H7 (cell line): Measurements from ENCODE around the gene DIRAS1. TPM values are rescaled to one million over a fixed set of nuclear protein-coding genes. Genes with fewer than 3 reads are reported as not detected.
"Not testable (repeated sequence)": the region's sequence is repeated elsewhere in the genome, so short reads cannot be mapped to it uniquely, and the experiment has no call there.

Source experiments
- DNase-seq: peaks from one replicate; pipeline ENCODE4 v3.0.0; 2012
- H3K27me3 ChIP-seq: 2 replicates; pipeline ENCODE4 v1.6.0; 2011; ENCODE audit warnings: mild to moderate bottlenecking, low read length; ENCODE audit not compliant: control insufficient read depth, insufficient read depth
- H3K36me3 ChIP-seq: replicated peaks from 2 replicates; pipeline ENCODE4 v1.5.1; 2011; ENCODE audit warnings: low read length; ENCODE audit not compliant: control insufficient read depth, insufficient read depth
- H3K4me3 ChIP-seq: 2 replicates; pipeline ENCODE4 v1.5.1; 2011; ENCODE audit warnings: low read depth, mild to moderate bottlenecking, control low read depth, low read length, moderate library complexity; ENCODE audit not compliant: insufficient read depth
- total RNA-seq: library from RNA; depleted of rRNA; stranded (reverse); fragments of >200 nt; shearing (Covaris generic); gene quantifications from 2 replicates; pipeline ENCODE4 v1.2.3, GENCODE V29; 2014

DIRAS1 gene
- total RNA-seq, 1 experiment from 2014 or later, result 12.2 TPM

- Histone ChIP-seq H3K36me3 (no peaks in the 10 kb centered on the region), H3K27me3 (peaks cover 23% of the 10 kb centered on the region), H3K4me3 (no peak overlapping the region)
- DNase-seq, result no peak
These were observed 21.6 kb downstream of the DIRAS1 start for GRCh38 chr19:2699413-2700140.

- no peak for DNase-seq
- Histone ChIP-seq H3K27me3 (no peaks in the 10 kb centered on the region), H3K36me3 (no peaks in the 10 kb centered on the region), H3K4me3 (no peak overlapping the region)
These were observed 27.0 kb downstream of the DIRAS1 start for GRCh38 chr19:2694196-2694595.

- Histone ChIP-seq H3K27me3 (no peaks in the 10 kb centered on the region), H3K36me3 (no peaks in the 10 kb centered on the region), H3K4me3 (no peak overlapping the region)
- no peak for DNase-seq
These were observed 27.5 kb downstream of the DIRAS1 start for GRCh38 chr19:2693492-2694160.

DNA sequence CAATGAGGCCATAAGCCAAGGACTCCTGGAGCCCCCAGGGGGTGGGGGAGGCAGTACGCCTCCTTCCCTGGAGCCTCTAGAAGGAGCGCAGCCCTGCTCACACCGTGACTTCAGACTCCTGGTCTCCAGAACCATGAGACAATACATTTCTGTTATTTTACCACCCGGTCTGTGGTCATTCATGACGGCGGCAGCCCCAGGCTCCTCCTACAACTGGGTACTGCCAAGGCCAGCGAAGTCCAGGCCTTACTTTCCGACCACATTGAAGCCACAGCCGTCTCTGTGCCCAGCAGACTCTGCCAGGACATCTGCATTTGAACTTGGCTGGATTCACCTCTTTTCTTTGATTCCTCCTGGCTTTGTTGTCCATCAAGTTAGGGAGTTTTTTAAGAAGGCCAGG, 29.2 kb downstream of the DIRAS1 start:
- DNase-seq, result no peak
- no peaks in the 10 kb centered on the region for H3K36me3 ChIP-seq
- H3K4me3 ChIP-seq, result no peak overlapping the region
- no peaks in the 10 kb centered on the region for H3K27me3 ChIP-seq

GRCh38 chr19:2690856-2691255, 30.3 kb downstream of the DIRAS1 start:
- Histone ChIP-seq H3K36me3 (no peaks in the 10 kb centered on the region), H3K4me3 (no peak overlapping the region), H3K27me3 (no peaks in the 10 kb centered on the region)
- DNase-seq, result no peak

DNA sequence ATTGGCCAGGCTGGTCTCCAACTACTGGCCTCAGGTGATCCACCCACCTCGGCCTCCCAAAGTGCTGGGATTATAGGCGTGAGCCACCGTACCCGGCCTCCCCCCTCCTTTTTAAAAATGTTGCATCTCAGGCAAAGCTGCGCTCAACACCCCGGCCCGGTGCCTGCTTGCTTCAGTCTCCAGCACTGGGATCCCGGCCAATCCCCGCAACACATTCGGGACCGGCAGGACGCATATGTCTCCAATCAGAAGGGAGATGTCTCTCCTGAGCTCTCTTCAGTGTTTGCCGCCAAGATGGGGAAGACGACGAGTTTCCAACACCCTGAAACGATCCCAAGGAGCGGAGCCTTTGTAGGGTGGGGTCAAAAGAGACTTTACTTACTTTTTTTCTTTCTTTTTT, 34.8 kb downstream of the DIRAS1 start:
- DNase-seq, result no peak
- H3K4me3 ChIP-seq, result no peak overlapping the region
- no peaks in the 10 kb centered on the region for H3K36me3 ChIP-seq
- no peaks in the 10 kb centered on the region for H3K27me3 ChIP-seq

GRCh38 chr19:2685204-2685704, 35.9 kb downstream of the DIRAS1 start:
- no peak for DNase-seq
- Histone ChIP-seq H3K36me3 (no peaks in the 10 kb centered on the region), H3K27me3 (no peaks in the 10 kb centered on the region), H3K4me3 (no peak overlapping the region)

DNA sequence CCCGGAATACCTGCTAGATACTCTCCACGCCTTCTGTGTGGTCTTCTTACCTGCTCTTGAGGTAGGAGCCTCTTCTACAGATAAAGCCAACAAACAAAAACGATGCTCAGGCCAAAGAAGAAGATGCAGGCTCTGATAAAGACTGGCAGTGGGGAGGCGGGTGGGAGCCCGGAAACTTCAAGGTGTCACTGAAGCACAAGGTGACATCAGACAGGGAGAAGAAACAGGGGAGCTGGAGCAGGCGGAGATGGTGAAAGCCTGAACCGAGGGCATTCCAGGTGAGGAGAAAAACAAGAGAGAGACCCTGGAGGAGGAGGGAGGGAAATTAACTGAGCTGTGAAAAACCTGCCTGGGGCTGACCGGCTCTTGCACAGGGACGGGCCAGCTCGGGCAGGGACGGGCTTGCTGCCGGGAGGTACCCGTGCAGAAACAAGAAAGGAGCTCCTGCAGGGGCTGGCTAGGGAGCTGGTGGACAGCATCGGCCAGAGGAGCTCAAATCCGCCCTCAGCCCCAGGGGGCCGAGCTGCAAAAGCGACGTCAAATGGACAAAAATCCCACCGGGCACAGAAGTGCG, 37.7 kb downstream of the DIRAS1 start:
- no peak overlapping the region for H3K4me3 ChIP-seq
- peak; percentile 49 for DNase-seq
- H3K27me3 ChIP-seq, result no peaks in the 10 kb centered on the region; the same call in 1 of the 2 replicates
- H3K36me3 ChIP-seq, result no peaks in the 10 kb centered on the region

DNA sequence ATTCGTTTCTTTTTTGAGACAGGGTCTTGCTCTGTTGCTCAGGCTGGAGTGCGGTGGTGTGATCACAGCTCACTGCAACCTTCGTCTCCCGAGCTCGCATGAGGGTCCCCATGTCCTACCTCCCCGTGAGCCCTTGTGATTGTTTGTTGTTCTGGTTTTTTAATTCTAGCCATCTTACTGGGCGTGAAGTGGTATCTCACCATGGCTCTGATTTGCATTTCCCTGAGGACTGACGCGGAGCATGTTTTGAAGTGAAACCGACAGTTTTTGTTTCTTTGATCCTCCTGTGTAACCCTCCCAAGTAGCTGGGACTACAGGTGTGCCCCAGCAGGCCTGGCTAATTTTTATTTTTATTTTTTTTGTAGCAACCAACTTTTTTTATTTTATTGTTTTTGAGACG, 40.4 kb downstream of the DIRAS1 start:
- H3K27me3 ChIP-seq, result no peaks in the 10 kb centered on the region; the same call in 1 of the 2 replicates

GRCh38 chr19:2679439-2679838, 41.7 kb downstream of the DIRAS1 start:
- H3K4me3 ChIP-seq, result no peak overlapping the region
- DNase-seq, result no peak
- no peaks in the 10 kb centered on the region for H3K36me3 ChIP-seq
- peaks cover 3% of the 10 kb centered on the region; the same call in 1 of the 2 replicates for H3K27me3 ChIP-seq

More for the DNA sequence above, 40.4 kb downstream of the DIRAS1 start:
- H3K4me3 ChIP-seq, result no peak overlapping the region
- no peaks in the 10 kb centered on the region for H3K36me3 ChIP-seq
- DNase-seq, result peak; percentile 8

- not testable (repeated sequence) for DNase-seq, H3K4me3 ChIP-seq, H3K36me3 ChIP-seq, H3K27me3 ChIP-seq
These were observed 42.2 kb downstream of the DIRAS1 start for GRCh38 chr19:2678948-2679347.

DNA sequence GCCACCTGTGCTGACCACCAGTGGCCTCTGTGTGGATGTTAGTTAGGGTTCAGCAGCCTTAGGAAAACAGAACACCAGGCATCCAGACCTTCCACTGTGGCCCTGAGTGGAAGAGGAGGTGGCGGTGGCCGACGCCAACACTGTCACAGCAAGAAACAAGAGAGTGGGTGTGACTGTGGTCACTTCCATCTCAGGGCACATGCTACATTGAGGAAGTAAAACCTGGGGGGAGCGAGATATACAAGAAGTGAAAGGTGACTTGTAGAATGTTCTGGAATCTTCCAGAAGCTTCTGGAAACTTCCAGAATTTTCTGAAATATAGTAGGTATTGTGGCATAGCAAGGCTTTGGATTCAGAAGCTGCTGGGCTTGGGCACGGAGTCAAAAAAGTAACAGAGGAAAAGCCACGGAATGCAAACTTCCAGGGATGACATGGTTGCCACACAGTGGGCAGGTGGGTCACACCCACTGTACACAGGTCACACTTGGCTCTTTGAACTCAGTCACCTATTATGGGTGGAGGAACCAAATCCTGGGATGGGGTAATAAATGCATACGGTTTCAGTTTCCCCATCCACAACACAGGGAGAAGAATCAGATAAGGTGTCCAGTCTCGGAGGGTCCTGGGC, 43.0 kb downstream of the DIRAS1 start:
- Histone ChIP-seq H3K36me3 (no peaks in the 10 kb centered on the region), H3K4me3 (no peak overlapping the region), H3K27me3 (peaks cover 3% of the 10 kb centered on the region; the same call in 1 of the 2 replicates)
- no peak for DNase-seq

GRCh38 chr19:2676823-2677222, 44.3 kb downstream of the DIRAS1 start:
- DNase-seq, result no peak
- Histone ChIP-seq H3K27me3 (peaks cover 3% of the 10 kb centered on the region; the same call in 1 of the 2 replicates), H3K36me3 (no peaks in the 10 kb centered on the region), H3K4me3 (no peak overlapping the region)

- Histone ChIP-seq H3K4me3 (no peak overlapping the region), H3K27me3 (peaks cover 3% of the 10 kb centered on the region; the same call in 1 of the 2 replicates), H3K36me3 (no peaks in the 10 kb centered on the region)
- DNase-seq, result no peak
These were observed 45.3 kb downstream of the DIRAS1 start for GRCh38 chr19:2675892-2676291.
